GM23338 (cell line): Measurements from ENCODE around the gene SWT1. TPM values are rescaled to one million over a fixed set of nuclear protein-coding genes. Genes with fewer than 3 reads are reported as not detected.

Source experiments
- ATAC-seq: fragments of 200-7000 bp; cut with Tn5 transposase; 3 replicates; pipeline ENCODE4 v1.9.1; 2020
- DNase-seq: peaks from one replicate; pipeline ENCODE4 v3.0.0-alpha.2; 2015; ENCODE audit warnings: low spot score
- H2AFZ ChIP-seq: fragments of 200-600 bp; sonication (generic); 2 replicates; pipeline ENCODE4 v1.8.0; 2016; ENCODE audit warnings: antibody characterized with exemption, mild to moderate bottlenecking, moderate library complexity
- H3F3A ChIP-seq: fragments of 200-600 bp; sonication (generic); replicated peaks from 2 replicates; pipeline ENCODE4 v1.8.0; 2017; ENCODE audit warnings: antibody characterized with exemption, mixed run types, low read depth
- H3K27ac ChIP-seq: fragments of 200-600 bp; sonication (generic); 2 replicates; pipeline ENCODE4 v1.6.1; 2016; ENCODE audit warnings: low read depth
- H3K27me3 ChIP-seq: fragments of 200-600 bp; sonication (generic); 2 replicates; pipeline ENCODE4 v1.8.0; 2016; ENCODE audit warnings: mild to moderate bottlenecking, mixed run types, moderate library complexity; ENCODE audit not compliant: insufficient read depth
- H3K36me3 ChIP-seq: fragments of 200-600 bp; sonication (generic); 2 replicates; pipeline ENCODE4 v1.8.0; 2016; ENCODE audit warnings: mild to moderate bottlenecking; ENCODE audit not compliant: insufficient read depth
- H3K4me1 ChIP-seq: fragments of 200-600 bp; sonication (generic); 2 replicates; pipeline ENCODE4 v1.8.0; 2016; ENCODE audit warnings: mild to moderate bottlenecking, moderate library complexity; ENCODE audit not compliant: insufficient read depth
- H3K4me2 ChIP-seq: fragments of 200-600 bp; sonication (generic); 2 replicates; pipeline ENCODE4 v1.7.1; 2017; ENCODE audit warnings: mixed run types
- H3K4me3 ChIP-seq: fragments of 200-600 bp; sonication (generic); 2 replicates; pipeline ENCODE4 v1.6.1; 2016; ENCODE audit warnings: mixed run types
- H3K79me2 ChIP-seq: fragments of 200-600 bp; sonication (generic); replicated peaks from 2 replicates; pipeline ENCODE4 v1.8.0; 2017; ENCODE audit warnings: mild to moderate bottlenecking; ENCODE audit not compliant: insufficient read depth
- H3K9me2 ChIP-seq: fragments of 200-600 bp; sonication (generic); 2 replicates; pipeline ENCODE4 v1.8.0; 2017; ENCODE audit not compliant: insufficient read depth
- H4K20me1 ChIP-seq: fragments of 200-600 bp; sonication (generic); replicated peaks from 2 replicates; pipeline ENCODE4 v1.8.0; 2017; ENCODE audit warnings: mild to moderate bottlenecking; ENCODE audit not compliant: insufficient read depth
- H3K27ac Mint-ChIP-seq: 2 replicates; pipeline ENCODE4 v1.8.0; 2020; ENCODE audit warnings: inconsistent platforms, mild to moderate bottlenecking, moderate library complexity, mixed read lengths
- H3K27me3 Mint-ChIP-seq: 3 replicates; pipeline ENCODE4 v1.8.0; 2022; ENCODE audit warnings: low read depth, mild to moderate bottlenecking, moderate library complexity, mixed read lengths, inconsistent platforms; ENCODE audit not compliant: insufficient read depth, poor library complexity
- H3K36me3 Mint-ChIP-seq: 3 replicates; pipeline ENCODE4 v1.8.0; 2021; ENCODE audit warnings: low read depth, mild to moderate bottlenecking, inconsistent platforms, moderate library complexity, mixed read lengths
- H3K4me1 Mint-ChIP-seq: 3 replicates; pipeline ENCODE4 v1.8.0; 2020; ENCODE audit warnings: mild to moderate bottlenecking, inconsistent platforms, mixed read lengths
- H3K4me3 Mint-ChIP-seq: 3 replicates; pipeline ENCODE4 v1.8.0; 2021; ENCODE audit warnings: moderate library complexity, mild to moderate bottlenecking, inconsistent platforms, mixed read lengths
- H3K9me3 Mint-ChIP-seq: 3 replicates; pipeline ENCODE4 v1.8.0; 2020; ENCODE audit warnings: moderate library complexity, mild to moderate bottlenecking, inconsistent platforms, mixed read lengths
- EZH2 ChIP-seq: fragments of 200-600 bp; sonication (generic); IDR thresholded peaks from one replicate; pipeline ENCODE4 v1.8.0; 2017; ENCODE audit warnings: antibody characterized with exemption, mild to moderate bottlenecking, low read depth; ENCODE audit not compliant: unreplicated experiment
- EZH2phosphoT487 ChIP-seq: fragments of 200-600 bp; sonication (generic); IDR thresholded peaks from one replicate; pipeline ENCODE4 v1.8.1; 2018; ENCODE audit warnings: antibody characterized with exemption; ENCODE audit not compliant: unreplicated experiment
- POLR2AphosphoS5 ChIP-seq: IDR thresholded peaks from 2 replicates; pipeline ENCODE4 v1.6.1; 2016; ENCODE audit warnings: antibody characterized with exemption, low read depth
- STAT1 ChIP-seq: IDR thresholded peaks from one replicate; pipeline ENCODE4 v1.6.1; 2016; ENCODE audit warnings: antibody characterized with exemption; ENCODE audit not compliant: unreplicated experiment
- ZNF114 ChIP-seq: fragments of 250-450 bp; sonication (Bioruptor Pico); IDR thresholded peaks from 2 replicates; pipeline ENCODE4 v1.5.0; 2020; ENCODE audit warnings: mild to moderate bottlenecking, moderate library complexity
- polyA plus RNA-seq: library from polyadenylated mRNA; unstranded; fragments of >200 nt; fragmentation: Nextera tagmentation; extraction: Ambion mirVana; gene quantifications from 2 replicates; pipeline ENCODE4 v1.2.1, GENCODE V29; 2016
- total RNA-seq: library from RNA; depleted of rRNA; stranded (reverse); fragments of >200 nt; shearing (Covaris generic); gene quantifications from 2 replicates; pipeline ENCODE4 v1.2.3, GENCODE V29; 2014
- TF ChIP-seq, protein P1 (sequence below): IDR thresholded peaks from 2 replicates; pipeline ENCODE4 v1.6.1; 2016; ENCODE audit warnings: antibody characterized with exemption
- TF ChIP-seq, protein P2 (sequence below): IDR thresholded peaks from one replicate; pipeline ENCODE4 v1.6.1; 2018; ENCODE audit warnings: antibody characterized with exemption; ENCODE audit not compliant: unreplicated experiment
- TF ChIP-seq, protein P3 (sequence below), 2 experiments: fragments of 200-600 bp in 1 of 2; sonication (generic) in 1 of 2; conservative IDR thresholded peaks; 2 replicates each; pipeline versions ENCODE4 v1.5.1 to v1.6.1; 2016 to 2017; ENCODE audit warnings: antibody characterized with exemption in 2 of 2, low read depth in 2 of 2, mild to moderate bottlenecking in 2 of 2, moderate library complexity in 1 of 2
- TF ChIP-seq, protein P4 (sequence below): fragments of 250-450 bp; sonication (Bioruptor Pico); IDR thresholded peaks from 2 replicates; pipeline ENCODE4 v1.5.0; 2020; ENCODE audit warnings: mild to moderate bottlenecking, moderate library complexity

The SWT1 gene
- total and polyA plus RNA-seq, 2 experiments from 2014 or later = 3.6 to 5.7 TPM

GRCh38 chr1:185268352-185268751 is 111.4 kb downstream of the SWT1 start (continued):
- TF ChIP-seq, protein P1, sequence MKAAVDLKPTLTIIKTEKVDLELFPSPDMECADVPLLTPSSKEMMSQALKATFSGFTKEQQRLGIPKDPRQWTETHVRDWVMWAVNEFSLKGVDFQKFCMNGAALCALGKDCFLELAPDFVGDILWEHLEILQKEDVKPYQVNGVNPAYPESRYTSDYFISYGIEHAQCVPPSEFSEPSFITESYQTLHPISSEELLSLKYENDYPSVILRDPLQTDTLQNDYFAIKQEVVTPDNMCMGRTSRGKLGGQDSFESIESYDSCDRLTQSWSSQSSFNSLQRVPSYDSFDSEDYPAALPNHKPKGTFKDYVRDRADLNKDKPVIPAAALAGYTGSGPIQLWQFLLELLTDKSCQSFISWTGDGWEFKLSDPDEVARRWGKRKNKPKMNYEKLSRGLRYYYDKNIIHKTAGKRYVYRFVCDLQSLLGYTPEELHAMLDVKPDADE = no peak
- TF ChIP-seq STAT1 = no peak
- TF ChIP-seq EZH2phosphoT487 = no peak
- TF ChIP-seq EZH2 = no peak
- TF ChIP-seq, protein P2, sequence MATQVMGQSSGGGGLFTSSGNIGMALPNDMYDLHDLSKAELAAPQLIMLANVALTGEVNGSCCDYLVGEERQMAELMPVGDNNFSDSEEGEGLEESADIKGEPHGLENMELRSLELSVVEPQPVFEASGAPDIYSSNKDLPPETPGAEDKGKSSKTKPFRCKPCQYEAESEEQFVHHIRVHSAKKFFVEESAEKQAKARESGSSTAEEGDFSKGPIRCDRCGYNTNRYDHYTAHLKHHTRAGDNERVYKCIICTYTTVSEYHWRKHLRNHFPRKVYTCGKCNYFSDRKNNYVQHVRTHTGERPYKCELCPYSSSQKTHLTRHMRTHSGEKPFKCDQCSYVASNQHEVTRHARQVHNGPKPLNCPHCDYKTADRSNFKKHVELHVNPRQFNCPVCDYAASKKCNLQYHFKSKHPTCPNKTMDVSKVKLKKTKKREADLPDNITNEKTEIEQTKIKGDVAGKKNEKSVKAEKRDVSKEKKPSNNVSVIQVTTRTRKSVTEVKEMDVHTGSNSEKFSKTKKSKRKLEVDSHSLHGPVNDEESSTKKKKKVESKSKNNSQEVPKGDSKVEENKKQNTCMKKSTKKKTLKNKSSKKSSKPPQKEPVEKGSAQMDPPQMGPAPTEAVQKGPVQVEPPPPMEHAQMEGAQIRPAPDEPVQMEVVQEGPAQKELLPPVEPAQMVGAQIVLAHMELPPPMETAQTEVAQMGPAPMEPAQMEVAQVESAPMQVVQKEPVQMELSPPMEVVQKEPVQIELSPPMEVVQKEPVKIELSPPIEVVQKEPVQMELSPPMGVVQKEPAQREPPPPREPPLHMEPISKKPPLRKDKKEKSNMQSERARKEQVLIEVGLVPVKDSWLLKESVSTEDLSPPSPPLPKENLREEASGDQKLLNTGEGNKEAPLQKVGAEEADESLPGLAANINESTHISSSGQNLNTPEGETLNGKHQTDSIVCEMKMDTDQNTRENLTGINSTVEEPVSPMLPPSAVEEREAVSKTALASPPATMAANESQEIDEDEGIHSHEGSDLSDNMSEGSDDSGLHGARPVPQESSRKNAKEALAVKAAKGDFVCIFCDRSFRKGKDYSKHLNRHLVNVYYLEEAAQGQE = no peak
- TF ChIP-seq POLR2AphosphoS5 = no peak

DNA sequence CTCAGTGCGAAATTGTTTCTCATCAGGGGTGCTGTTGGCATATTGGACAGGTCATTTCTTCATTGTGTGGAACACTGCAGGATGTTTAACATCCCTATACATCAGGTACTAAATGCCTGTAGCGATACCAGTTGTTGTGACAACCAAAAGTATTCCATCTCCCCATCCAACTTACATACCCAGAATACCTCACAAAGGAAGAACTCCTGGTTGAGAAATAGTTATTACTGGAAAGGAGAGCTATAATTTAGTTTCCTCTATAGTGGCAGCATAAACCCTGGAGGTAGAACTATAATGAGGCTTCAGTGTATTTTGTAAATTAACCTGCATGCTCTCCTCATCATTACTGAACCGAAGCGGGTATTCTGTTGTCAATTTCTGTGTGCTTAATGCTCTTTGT is 115.0 kb downstream of the SWT1 start:
- H3K4me1 ChIP-seq = no peaks in the 10 kb centered on the region
- no peak overlapping the region for H3K27ac Mint-ChIP-seq
- no peaks in the 10 kb centered on the region for H3K9me3 Mint-ChIP-seq
- no peak overlapping the region for H3K4me2 ChIP-seq
- H3K4me3 ChIP-seq = no peak overlapping the region
- H3K27ac ChIP-seq = no peak overlapping the region
- no peaks in the 10 kb centered on the region for H3K36me3 ChIP-seq
- no peaks in the 10 kb centered on the region for H4K20me1 ChIP-seq
- no peaks in the 10 kb centered on the region for H3K36me3 Mint-ChIP-seq
- H3K4me3 Mint-ChIP-seq = no peak overlapping the region
- no peaks in the 10 kb centered on the region for H3K9me2 ChIP-seq
- ATAC-seq (no peak), DNase-seq (no peak)
- no peaks in the 10 kb centered on the region for H3K27me3 Mint-ChIP-seq
- no peaks in the 10 kb centered on the region for H3K27me3 ChIP-seq
- H3F3A ChIP-seq = no peaks in the 10 kb centered on the region
- no peak overlapping the region for H2AFZ ChIP-seq
- no peaks in the 10 kb centered on the region for H3K4me1 Mint-ChIP-seq
- no peaks in the 10 kb centered on the region for H3K79me2 ChIP-seq
- no peak for TF ChIP-seq POLR2AphosphoS5
- TF ChIP-seq, protein P3, sequence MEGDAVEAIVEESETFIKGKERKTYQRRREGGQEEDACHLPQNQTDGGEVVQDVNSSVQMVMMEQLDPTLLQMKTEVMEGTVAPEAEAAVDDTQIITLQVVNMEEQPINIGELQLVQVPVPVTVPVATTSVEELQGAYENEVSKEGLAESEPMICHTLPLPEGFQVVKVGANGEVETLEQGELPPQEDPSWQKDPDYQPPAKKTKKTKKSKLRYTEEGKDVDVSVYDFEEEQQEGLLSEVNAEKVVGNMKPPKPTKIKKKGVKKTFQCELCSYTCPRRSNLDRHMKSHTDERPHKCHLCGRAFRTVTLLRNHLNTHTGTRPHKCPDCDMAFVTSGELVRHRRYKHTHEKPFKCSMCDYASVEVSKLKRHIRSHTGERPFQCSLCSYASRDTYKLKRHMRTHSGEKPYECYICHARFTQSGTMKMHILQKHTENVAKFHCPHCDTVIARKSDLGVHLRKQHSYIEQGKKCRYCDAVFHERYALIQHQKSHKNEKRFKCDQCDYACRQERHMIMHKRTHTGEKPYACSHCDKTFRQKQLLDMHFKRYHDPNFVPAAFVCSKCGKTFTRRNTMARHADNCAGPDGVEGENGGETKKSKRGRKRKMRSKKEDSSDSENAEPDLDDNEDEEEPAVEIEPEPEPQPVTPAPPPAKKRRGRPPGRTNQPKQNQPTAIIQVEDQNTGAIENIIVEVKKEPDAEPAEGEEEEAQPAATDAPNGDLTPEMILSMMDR (conservative IDR thresholded peaks at IDR 0.05; ENCODE audit: low read depth in 2 of 2) = no peak
- no peak for TF ChIP-seq ZNF114
- TF ChIP-seq, protein P2 = no peak
- TF ChIP-seq, protein P4, sequence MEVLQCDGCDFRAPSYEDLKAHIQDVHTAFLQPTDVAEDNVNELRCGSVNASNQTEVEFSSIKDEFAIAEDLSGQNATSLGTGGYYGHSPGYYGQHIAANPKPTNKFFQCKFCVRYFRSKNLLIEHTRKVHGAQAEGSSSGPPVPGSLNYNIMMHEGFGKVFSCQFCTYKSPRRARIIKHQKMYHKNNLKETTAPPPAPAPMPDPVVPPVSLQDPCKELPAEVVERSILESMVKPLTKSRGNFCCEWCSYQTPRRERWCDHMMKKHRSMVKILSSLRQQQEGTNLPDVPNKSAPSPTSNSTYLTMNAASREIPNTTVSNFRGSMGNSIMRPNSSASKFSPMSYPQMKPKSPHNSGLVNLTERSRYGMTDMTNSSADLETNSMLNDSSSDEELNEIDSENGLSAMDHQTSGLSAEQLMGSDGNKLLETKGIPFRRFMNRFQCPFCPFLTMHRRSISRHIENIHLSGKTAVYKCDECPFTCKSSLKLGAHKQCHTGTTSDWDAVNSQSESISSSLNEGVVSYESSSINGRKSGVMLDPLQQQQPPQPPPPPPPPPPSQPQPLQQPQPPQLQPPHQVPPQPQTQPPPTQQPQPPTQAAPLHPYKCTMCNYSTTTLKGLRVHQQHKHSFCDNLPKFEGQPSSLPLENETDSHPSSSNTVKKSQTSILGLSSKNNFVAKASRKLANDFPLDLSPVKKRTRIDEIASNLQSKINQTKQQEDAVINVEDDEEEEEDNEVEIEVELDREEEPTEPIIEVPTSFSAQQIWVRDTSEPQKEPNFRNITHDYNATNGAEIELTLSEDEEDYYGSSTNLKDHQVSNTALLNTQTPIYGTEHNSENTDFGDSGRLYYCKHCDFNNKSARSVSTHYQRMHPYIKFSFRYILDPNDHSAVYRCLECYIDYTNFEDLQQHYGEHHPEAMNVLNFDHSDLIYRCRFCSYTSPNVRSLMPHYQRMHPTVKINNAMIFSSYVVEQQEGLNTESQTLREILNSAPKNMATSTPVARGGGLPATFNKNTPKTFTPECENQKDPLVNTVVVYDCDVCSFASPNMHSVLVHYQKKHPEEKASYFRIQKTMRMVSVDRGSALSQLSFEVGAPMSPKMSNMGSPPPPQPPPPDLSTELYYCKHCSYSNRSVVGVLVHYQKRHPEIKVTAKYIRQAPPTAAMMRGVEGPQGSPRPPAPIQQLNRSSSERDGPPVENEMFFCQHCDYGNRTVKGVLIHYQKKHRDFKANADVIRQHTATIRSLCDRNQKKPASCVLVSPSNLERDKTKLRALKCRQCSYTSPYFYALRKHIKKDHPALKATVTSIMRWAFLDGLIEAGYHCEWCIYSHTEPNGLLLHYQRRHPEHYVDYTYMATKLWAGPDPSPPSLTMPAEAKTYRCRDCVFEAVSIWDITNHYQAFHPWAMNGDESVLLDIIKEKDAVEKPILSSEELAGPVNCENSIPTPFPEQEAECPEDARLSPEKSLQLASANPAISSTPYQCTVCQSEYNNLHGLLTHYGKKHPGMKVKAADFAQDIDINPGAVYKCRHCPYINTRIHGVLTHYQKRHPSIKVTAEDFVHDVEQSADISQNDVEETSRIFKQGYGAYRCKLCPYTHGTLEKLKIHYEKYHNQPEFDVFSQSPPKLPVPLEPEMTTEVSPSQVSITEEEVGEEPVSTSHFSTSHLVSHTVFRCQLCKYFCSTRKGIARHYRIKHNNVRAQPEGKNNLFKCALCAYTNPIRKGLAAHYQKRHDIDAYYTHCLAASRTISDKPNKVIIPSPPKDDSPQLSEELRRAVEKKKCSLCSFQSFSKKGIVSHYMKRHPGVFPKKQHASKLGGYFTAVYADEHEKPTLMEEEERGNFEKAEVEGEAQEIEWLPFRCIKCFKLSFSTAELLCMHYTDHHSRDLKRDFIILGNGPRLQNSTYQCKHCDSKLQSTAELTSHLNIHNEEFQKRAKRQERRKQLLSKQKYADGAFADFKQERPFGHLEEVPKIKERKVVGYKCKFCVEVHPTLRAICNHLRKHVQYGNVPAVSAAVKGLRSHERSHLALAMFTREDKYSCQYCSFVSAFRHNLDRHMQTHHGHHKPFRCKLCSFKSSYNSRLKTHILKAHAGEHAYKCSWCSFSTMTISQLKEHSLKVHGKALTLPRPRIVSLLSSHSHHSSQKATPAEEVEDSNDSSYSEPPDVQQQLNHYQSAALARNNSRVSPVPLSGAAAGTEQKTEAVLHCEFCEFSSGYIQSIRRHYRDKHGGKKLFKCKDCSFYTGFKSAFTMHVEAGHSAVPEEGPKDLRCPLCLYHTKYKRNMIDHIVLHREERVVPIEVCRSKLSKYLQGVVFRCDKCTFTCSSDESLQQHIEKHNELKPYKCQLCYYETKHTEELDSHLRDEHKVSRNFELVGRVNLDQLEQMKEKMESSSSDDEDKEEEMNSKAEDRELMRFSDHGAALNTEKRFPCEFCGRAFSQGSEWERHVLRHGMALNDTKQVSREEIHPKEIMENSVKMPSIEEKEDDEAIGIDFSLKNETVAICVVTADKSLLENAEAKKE (CRISPR knock-in tag) = no peak
